Epidermal melanocyte (primary cell): ENCODE measurements around the gene RAB3IP.
"Not testable (repeated sequence)": the region's sequence is repeated elsewhere in the genome, so short reads cannot be mapped to it uniquely, and the experiment has no call there.

ENCODE experiments used
- DNase-seq: peaks from one replicate; pipeline ENCODE4 v3.0.0; 2011; ENCODE audit warnings: low spot score; ENCODE audit not compliant: insufficient read length

The RAB3IP gene

GRCh38 chr12:69755302-69755701 lies 16.6 kb downstream of the RAB3IP start:
- DNase-seq = no peak

DNA sequence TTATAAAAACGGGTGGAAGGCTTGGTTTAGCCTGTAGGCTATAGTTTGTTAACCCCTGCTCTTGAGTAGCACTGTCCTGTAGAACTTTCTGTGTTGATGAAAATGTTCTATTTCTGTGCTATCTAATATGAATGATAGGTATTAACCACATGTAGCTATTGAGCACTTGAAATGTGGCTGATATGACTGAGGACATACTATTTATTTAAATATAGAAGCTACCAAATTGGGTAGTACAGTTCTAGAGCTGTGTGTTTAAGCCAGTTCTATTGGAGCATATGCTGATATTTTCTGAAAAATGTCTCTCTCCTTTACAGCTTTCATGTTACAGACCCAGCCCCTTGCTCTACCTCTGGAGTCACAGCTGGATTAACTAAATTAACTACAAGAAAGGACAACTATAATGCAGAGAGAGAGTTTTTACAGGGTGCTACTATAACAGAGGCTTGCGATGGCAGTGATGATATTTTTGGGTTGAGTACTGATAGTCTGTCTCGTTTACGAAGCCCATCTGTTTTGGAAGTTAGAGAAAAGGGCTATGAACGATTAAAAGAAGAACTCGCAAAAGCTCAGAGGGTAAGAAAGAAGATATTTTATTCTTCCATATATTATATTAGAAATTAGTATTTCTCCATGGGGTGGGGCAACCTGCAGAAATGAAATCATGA lies 17.6 kb downstream of the RAB3IP start:
- DNase-seq = no peak

DNA sequence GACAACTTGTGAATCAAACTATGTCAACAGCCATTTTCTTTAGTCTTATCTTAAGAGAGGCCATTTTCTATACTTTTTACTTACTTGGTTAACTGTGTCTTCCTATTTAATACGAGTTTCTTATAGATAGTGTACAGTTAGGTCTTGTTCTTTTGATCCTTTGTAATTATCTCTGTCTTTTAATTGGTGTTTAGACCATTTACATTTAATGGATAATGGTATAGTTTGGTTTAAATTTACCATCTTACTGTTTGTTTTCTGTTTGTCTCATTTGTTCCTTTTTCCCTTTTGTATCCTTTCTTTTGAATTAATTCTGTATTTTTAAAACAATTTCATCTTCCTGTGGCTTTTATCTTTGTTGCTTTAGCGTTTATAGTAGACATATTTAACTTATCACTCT lies 19.4 kb downstream of the RAB3IP start:
- DNase-seq = no peak

DNA sequence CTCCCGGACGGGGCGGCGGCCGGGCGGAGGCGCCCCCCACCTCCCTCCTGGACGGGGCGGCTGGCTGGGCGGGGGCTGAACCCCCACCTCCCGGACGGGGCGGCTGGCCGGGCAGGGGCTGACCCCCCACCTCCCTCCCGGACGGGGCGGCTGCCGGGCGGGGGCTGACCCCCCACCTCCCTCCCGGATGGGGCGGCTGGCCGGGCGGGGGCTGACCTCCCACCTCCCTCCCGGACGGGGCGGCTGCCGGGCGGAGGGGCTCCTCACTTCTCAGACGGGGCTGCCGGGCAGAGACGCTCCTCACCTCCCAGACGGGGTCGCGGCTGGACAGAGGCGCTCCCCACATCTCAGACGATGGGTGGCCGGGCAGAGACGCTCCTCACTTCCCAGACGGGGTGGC lies 20.9 kb downstream of the RAB3IP start:
- not testable (repeated sequence) for DNase-seq

DNA sequence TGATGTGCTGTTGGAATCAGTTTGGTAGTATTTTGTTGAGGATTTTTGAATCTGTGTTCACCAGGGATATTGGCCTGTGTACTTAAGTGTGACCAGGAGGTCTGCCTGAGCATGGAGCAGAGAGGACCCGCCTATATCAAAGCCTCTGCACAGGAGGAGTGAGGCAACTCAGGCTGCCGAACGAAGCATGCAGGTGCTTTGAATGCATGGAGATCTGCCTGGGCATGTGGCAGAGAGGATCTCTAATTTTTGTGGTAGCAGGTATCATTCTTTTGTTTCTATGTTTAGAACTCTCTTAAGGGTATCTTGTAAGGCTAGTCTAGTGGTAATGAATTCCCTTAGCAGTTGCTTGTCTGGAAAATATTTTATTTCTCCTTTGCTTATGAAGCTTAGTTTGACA lies 26.9 kb downstream of the RAB3IP start:
- DNase-seq = no peak

GRCh38 chr12:69766260-69766659 lies 27.6 kb downstream of the RAB3IP start:
- no peak for DNase-seq

- no peak for DNase-seq
These were observed 41.3 kb downstream of the RAB3IP start for GRCh38 chr12:69779928-69780327.

DNA sequence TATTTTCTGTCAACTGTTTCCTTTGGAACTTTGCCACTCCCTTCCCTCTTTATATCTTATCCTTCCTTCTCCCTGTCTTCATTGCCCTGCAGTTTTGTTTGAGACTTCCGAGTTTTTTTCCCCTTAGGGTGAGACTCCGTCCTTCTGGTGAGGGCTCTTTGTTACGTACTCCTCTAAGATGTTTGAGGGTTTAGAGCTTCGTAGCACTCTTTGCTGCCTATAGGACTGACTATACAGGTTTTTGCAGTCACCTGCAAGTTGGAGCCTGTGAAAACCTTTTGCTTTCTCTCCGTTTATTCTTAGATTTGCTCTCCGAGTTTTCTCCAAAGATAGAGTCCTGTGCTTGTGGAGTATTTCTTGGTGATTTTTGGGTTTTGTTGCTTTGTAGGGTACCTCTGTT lies 44.7 kb downstream of the RAB3IP start:
- no peak for DNase-seq

- no peak for DNase-seq
These were observed 50.7 kb downstream of the RAB3IP start for GRCh38 chr12:69789351-69789750.

DNA sequence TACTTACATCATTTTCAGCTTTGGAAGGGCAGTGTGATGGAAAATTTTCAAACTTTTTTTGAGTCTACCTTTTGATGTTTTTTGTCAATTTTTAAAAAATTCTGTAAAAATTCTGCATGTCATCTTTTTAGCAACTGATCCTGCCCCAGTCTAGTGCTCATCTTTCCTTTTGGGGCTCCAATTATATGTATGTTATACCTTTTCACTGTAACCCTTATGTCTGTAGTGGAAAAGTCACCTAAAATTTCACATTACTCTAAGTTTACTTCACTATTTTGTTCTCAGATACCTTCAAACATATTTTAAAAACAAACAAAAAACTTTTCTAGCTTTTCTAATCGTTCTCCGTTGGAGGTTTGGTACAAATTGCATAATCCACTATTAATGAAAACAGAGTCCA lies 53.9 kb downstream of the RAB3IP start:
- no peak for DNase-seq

GRCh38 chr12:69807101-69807897 lies 68.6 kb downstream of the RAB3IP start:
- DNase-seq = not testable (repeated sequence)

DNA sequence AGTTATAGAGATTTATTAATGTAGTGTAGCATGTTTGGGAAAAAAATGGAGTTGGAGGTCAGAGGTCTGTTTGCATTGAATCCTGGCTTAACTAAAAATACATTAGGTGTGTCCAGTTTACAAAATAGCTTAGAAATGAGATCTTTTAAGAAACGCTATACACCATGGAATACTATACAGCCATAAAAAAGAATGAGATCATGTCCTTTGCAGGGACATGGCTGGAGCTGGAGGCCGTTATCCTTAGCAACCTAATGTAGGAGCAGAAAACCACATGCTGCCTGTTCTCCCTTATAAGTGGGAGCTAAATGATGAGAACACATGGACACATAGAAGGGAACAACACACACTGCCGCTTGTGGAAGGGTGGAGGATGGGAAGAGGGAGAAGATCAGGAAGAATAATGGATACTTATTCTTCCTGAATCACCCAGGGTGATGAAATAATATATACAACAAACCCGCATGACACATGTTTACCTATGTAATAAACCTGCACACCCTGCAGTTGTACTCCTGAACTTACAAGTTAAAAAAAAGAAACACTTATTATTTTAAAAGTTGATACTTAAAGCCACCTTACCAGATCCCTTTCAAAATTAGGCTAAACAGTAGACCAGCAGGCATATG lies 72.3 kb downstream of the RAB3IP start:
- DNase-seq = no peak

GRCh38 chr12:69816082-69816481 lies 77.4 kb downstream of the RAB3IP start:
- DNase-seq = no peak

- DNase-seq = no peak
These were observed 82.4 kb downstream of the RAB3IP start for GRCh38 chr12:69821032-69821455.

DNA sequence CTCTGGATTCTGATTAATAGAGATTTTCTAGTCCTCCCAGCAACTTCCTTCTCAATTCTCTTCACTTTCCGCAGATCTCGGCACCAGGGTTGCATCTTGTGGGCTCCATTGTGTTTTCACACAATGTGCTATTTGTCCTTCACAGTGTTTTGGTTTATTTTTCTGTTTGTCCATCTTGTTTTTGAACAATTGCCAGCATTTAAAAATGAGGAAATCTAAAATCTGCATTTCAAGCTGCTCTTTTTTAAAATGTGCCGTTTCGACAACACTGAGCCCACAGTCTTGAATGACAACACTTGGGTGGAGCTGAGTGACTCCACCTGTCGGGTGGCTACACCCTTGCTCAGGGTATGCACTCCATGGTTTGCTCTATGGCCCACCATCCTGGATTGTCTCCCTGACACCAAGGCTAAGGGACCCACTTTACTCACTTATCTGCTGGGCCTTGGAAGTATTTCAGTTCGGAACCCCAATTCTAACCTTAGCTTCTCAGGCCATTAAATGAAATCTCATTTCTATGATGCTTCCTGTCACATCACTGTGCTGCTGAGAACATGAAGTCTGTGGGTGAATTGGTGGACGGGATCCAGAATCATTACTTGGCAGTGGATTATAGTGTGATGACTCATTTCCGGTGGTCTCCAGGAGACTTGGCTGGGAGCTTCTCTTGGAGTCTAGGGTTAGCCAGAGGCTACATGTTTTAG lies 82.9 kb downstream of the RAB3IP start:
- DNase-seq = peak; percentile 18

- no peak for DNase-seq
These were observed 83.7 kb downstream of the RAB3IP start for GRCh38 chr12:69822201-69822860.

DNA sequence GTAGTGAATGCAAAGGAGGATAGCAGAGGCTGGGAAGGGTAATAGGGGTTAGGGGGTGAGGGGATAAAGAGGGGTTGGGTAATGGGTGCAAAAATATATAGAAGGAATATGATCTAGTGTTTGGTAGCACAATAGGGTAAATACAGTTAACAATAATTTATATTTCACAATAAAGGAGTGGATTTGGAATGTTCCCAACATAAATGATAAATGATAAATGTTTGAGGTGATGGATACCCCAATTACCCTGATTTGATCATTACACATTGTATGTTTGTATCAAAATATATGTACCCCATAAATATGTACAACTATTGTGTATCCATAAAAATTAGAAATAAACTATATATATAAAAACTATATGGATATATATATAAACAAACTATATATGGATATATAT lies 85.4 kb downstream of the RAB3IP start:
- no peak for DNase-seq

GRCh38 chr12:69824966-69825560 lies 86.4 kb downstream of the RAB3IP start, which contains the start of gene MYRFL:
Gene MYRFL, plus strand, starts transcription at chr12:69825227. Its CDS starts 291 bp downstream, at chr12:69825518.
- no peak for DNase-seq

DNA sequence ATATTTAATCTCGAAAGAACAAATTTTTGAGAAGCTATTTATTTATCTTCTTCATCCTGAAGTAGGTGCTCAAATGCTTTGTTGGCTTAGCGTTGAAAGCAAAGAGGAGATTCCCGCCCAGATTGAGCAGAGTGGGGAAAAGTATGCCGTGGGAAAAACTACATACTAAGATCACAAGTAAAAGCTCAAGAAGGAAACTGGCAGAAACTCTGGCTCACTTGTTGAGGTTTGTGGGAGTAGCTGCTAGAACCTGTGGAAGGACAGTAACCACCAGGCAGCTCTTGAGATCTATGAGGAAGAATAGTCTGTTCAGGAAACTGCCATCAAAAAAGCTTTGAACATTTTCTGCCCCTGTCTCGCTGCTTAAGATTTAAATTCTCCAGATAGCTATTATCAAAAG lies 90.2 kb downstream of the RAB3IP start:
- no peak for DNase-seq

- no peak for DNase-seq
These were observed 95.0 kb downstream of the RAB3IP start for GRCh38 chr12:69833696-69834095.

- no peak for DNase-seq
These were observed 95.5 kb downstream of the RAB3IP start for GRCh38 chr12:69834147-69834546.
